AG08395 (cell line): ENCODE measurements around the gene MOSPD3.
"Not testable (repeated sequence)": the region's sequence is repeated elsewhere in the genome, so short reads cannot be mapped to it uniquely, and the experiment has no call there.

Experiments
- DNase-seq: peaks from one replicate; pipeline ENCODE4 v3.0.0; 2012; ENCODE audit warnings: mixed read lengths, low spot score

MOSPD3 gene

DNA sequence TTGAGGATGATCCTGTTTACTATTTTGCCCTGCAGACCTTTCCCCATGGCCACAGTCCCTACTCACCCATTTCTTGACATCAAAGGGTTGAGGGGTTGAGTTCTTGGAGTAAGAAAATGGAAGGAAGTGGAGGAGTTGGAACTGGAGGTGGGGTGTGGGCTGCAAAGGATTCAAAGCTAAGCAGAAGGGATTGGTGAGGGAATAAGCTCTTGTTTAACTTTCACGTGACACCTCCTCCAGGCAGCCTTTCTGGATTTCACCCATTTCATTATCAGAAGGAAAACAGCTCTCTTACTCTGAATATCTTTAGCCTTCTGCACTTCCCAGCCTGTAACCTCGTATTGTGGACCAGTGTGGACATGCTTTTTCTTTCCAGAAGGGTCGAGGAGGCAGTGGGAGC, 13.7 kb downstream of the MOSPD3 start:
- DNase-seq, result no peak

DNA sequence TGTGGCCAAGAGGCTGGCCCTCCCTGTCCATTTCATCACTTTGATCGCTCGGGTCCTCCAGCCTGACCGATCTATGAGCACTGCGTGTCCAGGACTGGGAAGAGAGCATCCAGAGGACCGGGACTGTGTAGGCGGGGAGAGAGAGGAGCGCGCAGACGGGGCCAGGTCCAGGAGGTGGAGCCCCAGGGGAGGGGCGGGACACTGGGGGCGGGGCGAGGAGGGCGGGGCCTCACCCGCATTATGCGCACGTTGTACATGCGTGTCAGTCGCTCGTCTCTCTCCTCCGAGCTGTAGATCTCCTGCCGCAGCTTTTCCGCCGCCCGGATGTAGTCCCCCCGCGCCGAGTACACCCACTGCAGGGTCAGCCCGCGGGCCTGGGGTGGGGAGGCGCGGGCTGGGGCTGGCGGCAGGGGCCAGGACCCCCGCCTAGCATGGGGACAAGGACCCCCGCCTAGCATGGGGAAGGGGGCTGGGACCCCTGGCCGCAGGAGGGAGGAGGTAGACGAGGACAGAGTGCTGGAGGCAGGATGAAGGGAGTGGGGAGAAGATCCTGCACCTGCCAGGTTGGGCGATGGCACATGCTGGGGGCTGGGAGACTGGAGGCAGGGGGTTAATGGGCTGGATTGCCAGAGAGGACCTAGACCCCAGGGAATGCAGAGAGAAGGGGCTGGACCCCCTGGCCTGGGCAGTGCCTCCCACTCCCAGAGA, 14.3 kb downstream of the MOSPD3 start:
- peak; percentile 98 for DNase-seq

DNA sequence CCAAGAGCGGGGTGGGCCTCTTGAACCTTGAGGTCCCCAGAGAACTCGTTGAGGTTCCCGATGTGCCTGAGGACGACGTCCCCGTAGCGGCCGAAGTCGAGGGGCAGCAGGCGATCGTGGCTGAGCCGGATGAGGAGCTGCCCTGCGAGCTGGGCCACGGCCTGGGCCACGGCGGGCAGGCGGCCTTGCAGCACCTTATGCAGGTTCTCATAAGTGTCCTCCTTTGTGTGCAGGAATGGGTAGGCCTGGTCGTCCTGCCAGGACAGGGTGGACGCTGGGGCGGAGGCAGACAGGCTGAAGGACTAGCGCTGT, 14.9 kb downstream of the MOSPD3 start:
- DNase-seq, result no peak

DNA sequence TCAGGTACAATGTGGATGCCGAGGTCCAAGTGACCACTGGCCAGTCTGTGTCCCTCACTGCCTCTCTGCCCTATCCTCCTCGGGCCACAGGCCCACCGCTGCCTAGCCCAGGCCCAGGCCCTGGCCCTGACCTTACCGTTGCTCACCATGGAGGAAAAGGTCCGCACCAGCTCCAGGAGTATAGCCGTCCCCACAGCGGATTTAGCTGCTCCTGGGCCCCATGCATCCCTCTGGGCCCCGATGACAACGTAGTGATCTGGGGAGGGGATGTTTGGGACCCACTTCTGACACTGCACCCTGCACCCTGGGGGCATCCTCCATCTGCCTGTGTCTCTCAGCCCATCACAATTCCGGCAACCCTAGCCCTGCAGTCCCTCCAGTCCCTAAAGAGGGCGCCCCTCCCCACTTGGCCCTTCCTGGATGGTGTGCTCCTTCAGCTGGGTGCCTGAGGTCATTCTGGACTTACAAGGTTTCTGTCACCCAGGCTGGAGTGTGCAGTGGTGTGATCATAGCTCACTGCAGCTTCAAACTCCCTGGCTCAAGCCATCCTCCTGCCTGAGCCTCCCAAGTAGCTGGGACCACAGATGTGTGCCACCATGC, 16.9 kb downstream of the MOSPD3 start:
- DNase-seq, result no peak

DNA sequence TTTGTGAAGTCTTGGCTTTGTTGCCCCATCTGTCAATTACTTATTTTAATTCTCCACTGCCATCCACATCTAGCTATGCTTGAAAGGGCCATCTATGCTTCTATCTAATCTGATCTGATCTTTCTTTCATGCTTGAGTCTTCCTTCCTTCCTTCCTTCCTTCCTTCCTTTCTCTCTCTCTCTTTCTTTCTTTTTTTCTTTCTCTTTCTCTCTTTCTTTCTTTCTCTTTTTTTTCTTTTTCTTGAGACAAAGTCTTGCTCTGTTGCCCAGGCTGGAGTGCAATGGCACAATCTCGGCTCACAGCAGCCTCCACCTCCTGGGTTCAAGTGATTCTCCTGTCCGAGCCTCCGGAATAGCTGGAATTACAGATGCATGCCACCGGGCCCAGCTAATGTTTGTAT, 17.7 kb downstream of the MOSPD3 start:
- DNase-seq, result no peak

DNA sequence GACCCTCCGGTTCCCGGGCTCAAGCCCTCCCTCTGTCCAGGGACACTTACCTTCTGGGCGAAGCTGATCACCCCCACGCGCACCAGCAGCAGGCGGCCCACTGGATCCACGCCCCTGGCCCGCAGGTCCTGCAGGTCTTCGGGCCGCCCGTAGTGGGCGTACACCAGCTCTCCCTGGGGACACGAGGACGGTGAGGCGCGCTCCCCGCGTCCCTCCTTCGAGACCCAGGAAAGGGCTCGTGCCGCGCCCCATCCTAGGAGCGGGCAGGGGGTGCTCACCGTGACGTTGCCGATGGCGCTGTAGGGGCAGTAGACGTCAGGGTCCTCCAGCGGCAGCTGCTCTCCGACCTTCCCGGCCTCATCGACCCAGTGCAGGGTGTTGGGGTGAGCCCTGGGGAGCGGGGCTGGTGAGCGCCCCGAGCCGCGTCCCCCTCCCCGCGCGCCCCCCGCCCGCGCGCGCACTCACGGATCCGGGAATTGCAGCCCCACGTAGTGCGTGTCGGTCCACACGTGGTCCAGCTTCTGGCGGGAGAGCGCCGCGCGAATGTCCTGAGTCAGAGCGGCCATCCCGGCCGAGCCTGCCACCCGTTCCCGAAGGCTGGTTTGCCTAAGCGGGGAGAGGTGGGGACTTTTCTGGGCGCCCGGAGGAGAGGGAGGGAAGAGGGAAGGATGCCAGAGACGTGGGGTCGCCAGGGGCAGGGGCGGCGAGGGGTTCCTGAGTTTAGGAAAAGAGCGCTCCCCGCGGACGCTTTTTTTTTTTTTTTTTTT, 20.8 kb downstream of the MOSPD3 start:
- peak; percentile 57 for DNase-seq

DNA sequence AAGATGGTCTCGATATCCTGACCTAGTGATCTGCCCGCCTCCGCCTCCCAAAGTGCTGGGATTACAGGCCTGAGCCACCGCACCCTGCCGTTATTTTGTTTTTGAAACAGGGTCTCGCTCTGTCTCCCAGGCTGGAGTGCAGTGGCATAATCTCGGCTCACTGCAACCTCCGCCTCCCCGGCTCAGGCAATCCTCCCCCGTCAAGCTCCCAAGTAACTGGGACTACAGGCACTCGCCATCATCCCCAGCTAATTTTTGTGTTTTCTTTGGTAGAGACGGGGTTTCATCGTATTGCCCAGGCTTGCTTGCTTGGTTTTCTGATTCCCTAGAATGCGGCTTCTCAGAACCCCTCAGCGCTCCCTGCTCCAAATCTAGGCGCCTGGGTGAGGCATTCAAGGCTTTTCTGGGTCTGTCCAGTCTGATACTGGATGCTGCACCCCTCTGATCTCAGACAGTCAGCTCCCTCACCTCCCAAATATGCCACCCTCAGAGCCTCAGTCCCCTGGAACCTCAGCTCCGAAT, 27.7 kb downstream of the MOSPD3 start:
- no peak for DNase-seq

DNA sequence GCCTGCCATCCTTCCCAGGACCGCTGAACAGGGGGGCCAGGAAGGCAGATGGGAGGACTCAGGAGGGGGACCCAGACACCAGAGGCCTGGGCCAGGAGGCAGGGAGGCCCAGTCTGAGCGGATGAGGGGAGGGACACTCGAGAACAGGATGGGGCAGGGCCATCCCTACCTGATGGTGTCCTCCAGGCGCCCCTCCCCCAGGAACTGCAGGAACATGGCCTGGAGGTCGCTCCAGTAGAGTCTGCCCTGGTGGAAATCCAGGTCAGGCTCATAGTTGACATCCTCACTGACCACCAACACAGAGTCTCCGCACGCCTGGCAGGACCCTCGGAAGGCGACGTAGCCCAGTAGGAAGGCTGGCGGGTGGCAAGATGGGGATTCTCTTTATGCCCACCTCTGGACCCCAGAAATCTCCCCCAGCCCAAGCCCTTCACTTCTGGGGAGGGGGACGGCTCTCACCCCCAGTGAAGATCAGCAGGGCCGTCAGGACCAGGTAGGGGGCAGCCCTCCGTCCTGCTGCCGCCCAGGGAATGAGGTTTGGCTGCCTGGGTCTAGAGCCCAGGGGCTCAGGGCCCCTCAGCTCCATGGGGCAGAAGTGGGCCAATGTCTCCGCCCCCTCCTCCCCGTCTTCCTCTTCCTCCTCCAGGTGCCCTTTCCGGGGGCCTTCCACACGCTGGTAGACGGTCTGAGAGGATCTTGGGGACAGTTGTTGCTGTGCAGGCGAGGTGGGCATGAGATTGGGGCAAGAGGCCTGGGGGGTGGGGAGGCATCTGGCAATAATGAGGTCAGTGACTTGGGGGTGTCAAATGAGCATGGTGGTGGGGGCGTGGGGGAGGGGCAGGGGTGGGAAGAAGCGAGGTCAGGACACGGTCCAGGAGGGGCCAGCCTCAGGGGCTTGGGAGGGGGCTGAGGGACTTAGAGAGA, 28.4 kb downstream of the MOSPD3 start:
- no peak for DNase-seq

DNA sequence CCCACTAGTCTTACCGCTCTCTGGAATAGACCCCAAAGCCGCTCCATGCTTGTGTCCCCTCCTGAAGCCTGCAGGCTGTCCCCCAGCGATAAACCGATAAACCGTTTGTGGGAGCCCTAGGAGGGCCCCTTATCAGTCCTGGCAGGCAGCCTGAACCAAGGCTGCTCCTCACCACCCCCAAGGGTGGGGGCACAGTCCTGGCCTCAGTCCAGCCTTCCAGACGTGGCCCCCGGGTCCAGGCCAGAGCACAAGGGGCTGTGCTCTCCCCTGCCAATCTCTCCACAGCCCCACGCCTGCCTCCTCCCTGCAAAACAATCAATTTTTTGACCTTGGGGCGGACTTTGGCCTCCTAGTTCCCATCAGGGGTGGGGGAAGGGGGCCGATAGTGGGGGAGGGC, 29.1 kb downstream of the MOSPD3 start, which contains the start of gene TFR2:
Gene TFR2, minus strand, starts transcription at position 90 of the 397 bp plus-strand sequence. Its CDS starts 43 bp downstream, at position 47.
- no peak for DNase-seq

DNA sequence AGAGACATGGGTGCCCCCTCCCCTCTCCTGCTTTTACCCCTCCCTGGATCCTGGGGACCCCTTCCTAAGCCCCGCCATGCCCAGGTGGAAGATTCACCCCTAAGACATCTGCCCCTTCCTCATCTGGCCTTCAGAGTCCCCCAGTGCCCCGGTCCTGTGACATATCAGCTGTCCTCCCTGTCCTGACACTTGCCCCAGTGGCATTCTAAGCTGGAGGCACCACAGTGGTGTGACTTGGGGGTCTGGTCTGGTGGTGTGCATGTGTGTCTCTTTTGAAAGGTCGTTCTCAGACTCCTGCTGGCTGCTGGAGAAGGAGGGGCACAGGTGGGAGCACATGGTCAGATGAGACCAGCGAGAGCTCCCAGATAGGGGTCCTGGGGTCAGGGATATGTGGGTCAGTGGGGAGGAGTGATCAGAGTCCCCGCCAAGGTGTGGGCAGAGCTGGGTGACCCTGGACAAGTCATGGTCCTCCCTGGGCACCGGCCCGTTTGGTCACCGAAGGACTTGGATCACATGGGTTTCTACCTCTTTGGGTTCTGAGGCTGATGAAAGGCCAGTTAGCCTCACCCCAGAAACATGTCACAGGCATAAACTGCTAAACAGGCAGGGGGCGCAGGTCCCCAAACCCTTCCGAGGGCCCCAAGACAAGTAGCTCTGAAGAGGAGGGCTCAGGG, 29.7 kb downstream of the MOSPD3 start:
- no peak for DNase-seq

DNA sequence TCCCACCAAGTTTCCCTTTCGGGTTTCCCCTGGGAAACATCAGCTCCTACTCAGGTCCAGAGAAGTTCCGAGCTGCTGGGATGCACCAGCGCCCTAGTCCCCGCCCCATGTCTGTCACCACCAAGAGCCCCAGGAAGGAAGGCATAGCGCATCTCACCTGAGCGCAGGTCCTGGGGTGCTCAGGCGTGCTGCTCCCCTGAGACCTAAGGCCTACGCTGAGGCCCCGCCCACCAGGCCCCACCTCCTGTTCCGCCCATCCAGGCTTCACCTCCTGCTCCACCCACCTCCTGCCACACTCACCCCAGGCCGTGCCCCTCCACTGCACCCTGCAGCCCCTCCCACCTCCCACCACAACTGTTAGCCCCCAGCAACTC, 30.2 kb downstream of the MOSPD3 start:
- no peak for DNase-seq

DNA sequence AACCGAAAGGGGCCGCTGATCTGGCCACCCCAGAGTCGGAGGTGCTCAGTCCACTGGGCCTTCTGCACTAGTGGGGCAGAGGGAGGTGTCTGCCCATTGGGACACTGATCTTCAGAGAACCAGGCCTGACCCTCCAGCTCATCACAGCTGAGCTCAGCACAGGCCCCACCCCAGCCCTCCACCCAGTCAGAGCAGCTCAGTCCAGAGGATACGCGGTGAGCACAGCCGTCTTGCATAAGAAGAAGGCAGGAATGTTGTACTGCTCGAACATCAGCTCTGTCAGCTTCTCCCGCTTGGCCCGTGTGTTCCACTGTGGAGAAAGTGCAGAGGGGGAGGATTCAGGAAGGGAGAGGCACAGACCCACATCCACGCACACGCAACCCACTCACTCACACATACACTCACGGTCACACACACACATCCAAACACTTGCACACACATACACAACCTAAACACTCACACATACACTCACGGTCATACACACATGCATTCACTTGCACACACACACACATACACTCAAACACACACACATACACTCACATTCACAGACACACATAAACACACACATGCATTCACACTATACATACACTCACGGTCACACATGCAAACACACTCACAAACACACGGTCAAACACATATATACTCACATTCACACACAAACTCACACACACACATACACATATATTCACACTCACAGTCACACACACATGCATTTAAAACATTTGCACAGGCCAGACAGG, 37.7 kb downstream of the MOSPD3 start:
- DNase-seq, result no peak

DNA sequence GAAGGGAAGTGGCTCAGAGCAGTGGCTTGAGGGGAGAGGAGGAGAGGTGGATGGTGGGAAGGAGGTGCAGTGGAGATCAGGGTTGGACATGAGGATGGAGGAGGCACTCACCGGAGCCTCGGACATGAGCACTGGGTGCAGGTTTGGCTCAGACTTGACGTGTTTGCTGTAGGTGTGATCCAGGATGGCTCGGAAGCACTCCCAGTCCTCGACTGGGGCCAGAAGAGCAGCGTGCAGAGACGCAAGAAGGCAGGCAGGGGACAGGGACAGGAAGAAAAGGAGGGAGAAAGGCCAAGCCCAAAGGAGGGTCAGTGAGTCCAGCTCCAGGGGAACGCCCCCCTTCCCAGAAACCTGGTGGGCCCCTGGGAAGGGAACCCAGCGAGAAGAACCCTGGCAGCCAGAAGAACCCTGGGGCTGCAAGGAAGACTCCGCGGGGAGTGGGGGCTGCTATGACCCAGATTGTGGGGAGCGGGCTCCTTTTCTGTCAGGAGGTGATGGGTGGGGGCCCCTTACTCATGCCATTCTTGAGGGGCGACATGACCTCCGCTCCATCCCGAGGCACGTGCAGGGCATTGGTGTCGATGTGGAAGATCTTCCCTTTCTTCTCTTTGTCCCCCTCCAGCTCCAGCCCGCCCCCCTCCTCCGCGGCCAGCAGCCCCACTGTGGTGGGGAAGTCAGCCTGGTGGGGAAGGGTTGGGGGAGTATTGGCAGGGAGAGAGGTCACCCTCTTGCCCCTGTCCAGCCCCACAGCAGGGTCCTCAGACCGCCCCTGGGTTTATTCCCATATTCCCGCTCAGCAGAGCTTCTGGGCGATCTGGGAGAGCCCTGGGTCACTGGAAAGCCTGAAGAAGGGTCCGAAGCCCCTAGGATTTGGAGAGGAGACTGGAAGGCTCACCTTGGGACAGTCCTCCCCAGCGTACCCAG, 42.8 kb downstream of the MOSPD3 start:
- DNase-seq, result no peak

DNA sequence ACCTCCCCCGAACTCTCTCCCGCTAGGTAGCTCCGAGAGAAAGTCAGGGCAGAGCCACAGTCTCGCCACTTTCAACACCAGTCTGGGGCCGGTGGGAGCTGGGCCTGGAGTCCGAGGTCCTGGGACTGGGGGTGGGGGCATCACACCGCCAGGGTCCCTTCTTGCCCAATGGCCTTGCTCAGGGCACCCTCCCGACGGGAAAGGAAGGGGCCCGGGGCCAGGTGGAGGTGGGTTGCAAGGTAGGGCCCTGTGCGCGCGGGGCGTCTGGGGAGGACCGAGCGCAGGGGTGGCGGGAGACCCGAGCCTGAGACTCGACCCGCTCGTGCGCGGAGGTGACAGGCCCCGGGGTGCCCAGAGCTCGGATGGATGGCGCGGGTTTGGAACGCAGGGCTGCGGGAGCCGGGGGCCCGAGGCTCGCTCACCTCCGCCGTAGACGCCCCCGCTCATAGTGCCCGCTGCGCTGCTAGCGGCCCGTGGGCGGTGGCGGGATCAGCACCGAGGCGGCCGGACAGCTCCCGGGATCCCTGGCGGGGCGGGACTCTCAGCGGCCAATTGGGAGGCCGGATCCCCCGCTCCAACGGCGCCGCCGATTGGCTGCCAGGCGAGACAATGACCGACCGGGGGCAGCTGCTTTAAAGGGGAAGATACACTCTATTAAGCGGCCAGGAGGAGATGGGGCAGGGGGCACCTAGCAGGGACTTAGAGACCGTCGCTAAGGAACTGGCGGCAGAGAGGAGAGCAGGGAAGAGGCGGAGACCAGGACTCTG, 43.8 kb downstream of the MOSPD3 start, which contains the start of gene ACTL6B:
Gene ACTL6B, minus strand, starts transcription at position 541 of the 767 bp plus-strand sequence. Its CDS starts 94 bp downstream, at position 447.
- DNase-seq, result peak; percentile 92

DNA sequence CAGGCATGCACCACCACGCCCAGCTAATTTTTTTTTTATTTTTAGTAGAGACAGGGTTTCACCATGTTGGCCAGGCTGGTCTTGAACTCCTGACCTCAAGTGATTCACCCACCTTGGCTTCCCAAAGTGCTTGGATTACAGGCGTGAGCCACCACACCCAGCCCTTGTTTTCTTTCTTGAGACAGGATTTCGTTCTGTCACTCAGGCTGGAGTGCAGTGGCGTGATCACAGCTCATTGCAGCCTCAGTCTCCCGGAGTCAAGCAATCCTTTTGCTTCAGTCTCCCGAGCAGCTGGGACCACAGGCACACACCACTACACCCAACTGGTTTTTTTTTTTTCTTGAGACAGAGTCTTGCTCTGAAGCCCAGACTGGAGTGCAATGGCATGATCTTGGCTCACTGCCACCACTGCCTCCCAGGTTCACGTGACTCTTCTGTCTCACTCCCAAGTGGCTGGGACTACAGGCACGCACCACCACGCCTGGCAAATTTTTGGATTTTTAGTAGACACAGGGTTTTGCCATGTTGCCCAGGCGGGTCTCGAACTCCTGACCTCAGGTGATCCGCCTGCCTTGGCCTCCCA, 49.9 kb downstream of the MOSPD3 start:
- DNase-seq, result not testable (repeated sequence)
